Kidney glomerular epithelial cell (primary cell): ENCODE data around the gene NFIA.

Source experiments
- DNase-seq: peaks from one replicate; lab custom pipeline; 2025; lab: John Stamatoyannopoulos, UW

Gene NFIA

GRCh38 chr1:61247051-61247825, 164.9 kb downstream of the NFIA start:
- no peak for DNase-seq

DNA sequence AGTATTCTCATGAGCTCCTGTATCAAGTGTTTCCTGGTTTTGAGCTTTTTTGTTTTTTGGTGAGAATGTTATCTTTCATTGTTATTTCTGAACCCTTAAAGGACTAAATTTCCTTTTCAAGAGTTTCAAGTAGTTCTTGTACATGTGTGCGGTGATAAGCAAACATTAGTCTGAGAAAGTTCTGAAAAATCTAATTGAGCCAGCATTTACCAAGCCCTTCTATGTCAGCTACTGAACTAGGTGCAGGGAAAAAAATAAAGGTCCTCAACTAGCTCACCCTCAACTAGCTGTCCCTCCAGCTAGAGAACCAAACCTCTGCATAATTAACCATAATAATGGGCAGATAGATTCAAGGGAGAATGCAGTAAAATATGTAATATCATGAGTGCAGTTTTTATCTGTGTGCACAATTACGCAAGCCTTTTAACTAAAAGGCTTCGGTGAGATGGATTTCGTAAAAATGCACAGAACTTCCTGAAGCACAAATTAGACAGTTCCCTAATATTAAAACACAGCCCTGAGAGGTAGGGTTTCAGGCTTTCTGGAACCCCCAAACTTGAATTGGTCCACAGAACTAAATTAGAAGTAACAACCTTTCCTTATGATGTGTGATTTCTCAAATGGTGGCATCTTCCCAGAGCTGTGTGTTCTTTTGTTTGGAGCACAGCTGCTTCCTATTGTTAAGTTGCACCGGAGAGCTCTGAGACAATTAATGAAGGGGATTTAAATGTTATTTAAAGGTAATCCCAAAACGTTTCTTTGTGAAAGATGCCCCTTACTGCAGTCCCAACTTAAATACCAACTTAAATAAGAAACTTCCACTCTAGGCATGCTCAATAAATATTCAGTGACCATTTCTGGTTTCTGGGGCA, 165.8 kb downstream of the NFIA start:
- DNase-seq, result no peak

DNA sequence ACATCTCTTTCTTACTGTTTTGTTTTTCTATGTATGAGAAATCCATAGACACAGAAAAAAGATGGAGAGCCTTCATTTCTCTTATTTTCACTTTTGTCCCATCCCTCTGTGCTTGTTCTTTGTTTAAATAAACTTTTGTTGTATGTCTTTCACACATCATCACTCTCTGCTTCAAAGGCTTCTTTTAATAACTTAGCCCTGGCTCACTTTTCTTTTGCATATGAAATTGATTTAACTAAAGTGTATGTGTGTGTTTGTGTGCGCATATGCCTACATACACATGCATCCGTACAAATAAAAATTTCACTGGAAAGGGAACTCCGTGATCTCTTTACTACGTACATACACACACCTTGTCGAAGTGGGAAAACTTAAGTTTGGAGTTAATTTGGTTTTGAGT, 168.6 kb downstream of the NFIA start:
- DNase-seq, result no peak

DNA sequence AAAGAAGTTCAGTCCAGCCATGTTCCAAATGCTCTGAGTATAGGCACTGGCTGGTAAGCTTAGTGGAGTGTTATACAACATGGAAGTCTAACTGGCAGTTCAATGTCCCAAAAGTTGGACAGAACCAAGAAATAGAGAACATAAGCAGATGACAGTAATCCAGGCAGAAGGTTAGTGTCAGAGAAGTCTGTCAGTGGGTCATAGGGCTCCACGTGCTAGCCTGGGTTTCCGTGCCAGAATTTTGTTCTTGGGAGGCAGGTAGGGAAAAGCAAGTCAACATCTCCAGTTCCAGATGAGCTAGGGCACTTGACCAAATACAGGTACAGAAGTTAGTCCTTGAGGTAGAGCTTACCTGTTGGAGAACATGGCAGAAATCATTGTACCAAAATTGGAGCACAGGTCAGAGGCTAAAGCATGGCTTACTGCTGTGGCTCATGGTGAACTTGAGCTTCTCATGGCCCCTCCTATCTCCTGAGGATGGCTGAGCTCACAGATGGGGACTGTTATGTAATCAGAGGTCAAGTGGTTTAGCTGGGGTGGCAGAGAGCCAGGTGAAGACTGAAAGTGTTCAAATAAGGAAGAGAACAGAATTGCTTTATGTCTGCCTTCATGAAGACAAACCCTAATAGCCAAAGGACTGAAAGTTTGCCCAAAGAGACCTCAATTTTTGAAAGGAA, 170.8 kb downstream of the NFIA start:
- DNase-seq, result no peak

GRCh38 chr1:61253912-61254633, 171.7 kb downstream of the NFIA start:
- DNase-seq, result no peak

DNA sequence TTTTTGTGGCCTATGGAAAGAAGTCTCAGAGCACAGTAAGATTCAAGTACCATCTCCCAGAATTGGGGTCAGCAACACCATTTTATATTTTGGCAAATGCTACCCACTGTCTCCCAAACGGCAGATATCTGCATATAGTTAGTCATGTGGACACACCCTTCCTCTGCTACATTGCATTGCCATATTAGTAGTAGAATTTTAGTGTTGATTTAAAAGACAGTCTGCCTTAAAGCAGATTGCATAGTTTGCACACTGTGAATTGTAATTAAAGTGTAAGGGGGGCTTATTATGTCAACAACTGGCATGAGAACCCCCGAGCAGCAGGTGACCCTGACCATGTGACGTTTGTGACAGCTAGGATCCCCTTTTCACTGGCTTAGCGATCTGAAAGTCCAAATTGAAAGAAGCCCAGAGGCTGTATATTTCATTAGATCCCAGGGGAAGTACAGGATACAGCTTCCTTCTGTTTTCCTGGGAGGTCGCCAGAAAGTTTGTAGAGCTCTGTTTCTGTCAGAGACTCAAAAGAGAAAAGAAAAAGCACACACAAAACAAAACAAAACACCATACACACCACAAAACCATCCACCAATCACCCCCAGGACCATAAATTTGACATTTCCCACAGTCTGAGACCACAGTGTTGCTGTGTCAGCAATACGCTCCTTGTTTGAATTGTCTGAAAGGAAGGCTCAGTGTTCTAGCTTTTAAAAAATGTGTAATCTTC, 172.4 kb downstream of the NFIA start:
- DNase-seq, result no peak

- no peak for DNase-seq
Measured at GRCh38 chr1:61255358-61255703, 173.0 kb downstream of the NFIA start.

- no peak for DNase-seq
Measured at GRCh38 chr1:61259379-61260148, 177.2 kb downstream of the NFIA start.

GRCh38 chr1:61260171-61260570, 177.8 kb downstream of the NFIA start:
- no peak for DNase-seq

DNA sequence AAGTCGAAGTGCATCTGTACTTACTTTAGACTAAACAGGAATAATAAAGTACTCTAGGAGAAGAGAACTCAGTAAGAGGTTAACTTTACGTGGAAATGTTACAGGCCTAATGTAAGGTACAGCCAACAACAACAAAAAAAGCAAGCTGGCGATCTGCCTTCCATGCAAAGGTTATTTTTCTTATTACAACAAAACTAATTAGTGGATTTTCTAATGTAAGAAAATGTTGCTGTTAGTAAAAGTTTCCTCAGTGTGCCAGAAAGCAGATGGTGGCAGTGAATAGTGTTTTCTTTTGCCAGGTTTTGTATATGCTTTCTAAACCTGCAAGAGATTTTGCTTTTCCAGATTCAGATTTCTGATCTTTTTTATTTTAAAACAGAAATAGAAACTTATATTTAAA, 179.2 kb downstream of the NFIA start:
- DNase-seq, result no peak

DNA sequence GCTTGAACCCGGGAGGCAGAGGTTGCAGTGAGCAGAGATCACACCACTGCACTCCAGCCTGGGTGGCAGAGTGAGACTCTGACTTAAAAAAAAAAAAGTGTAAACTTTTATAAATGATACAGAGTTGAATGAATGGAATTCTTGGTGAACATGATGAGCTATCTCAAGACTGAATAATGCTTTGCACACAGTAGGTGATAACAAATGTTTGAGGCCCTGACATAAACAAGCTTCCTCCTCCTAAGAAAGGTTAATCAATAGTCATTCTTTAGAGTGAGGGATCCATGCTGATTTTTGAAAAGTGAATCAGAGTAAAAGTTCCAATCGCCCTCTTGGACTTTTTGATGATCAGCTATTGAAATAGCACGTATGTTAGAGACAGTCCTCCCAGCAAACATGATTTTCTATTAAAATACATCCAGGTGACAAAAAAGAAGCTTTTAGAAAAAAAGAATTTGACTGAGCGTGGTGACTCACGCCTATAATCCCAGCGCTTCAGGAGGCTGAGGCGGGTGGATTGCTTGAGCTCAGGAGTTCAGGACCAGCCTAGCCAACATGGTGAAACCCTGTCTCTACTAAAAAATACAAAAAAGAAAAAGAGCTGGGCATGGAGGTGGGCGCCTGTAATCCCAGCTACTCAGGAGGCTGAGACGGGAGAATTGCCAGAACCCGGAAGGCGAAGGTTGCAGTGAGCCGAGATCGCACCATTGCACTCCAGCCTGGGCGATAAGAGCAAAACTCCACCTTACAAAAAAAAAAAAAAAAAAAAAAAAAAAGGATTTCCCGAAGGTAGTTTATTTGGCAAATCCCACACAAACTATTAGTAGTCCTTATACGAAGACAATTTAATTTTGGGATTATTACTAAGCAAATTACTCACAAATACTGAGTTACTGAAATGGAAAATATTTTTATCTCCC, 181.8 kb downstream of the NFIA start:
- no peak for DNase-seq

- no peak for DNase-seq
Measured at GRCh38 chr1:61264825-61265242, 182.5 kb downstream of the NFIA start.

DNA sequence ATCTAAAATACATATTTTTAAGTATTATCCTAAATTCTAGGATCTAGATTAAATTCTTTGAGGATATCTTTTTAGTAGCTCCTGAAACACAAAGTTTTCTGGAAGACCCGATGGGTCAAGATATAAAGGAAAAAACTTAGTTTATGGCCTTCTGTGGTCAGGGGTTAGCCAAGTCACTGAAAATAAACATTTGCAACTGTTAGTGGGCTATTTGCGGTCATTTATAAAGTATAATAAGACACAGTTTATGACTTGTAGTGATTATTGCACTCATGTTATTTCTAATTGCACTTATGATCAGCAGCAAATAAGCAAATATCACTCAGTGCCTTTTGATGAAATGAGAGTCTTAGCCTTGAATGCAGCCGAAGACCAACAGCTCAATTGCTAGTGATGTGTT, 183.3 kb downstream of the NFIA start:
- DNase-seq, result no peak

- no peak for DNase-seq
Measured at GRCh38 chr1:61266738-61267137, 184.4 kb downstream of the NFIA start.

GRCh38 chr1:61268546-61269240, 186.3 kb downstream of the NFIA start:
- DNase-seq, result no peak

DNA sequence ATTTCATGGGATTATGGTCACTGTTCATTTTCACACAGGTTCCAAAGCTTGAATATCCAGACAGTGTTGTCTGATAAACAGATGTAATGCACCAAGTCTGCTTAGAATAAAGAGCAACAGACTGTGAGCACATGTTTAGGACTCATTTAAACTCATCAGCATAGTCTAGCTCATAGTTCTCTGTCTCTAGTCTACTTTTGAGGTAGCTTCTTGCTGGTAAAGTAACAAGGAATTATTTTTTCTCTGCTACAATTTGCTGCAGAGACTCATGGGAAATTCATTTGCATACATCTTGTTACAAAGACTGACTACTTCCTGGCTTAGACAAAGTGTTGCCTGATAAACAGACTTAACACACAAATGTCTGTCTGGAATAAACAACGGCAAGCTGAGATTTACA, 187.2 kb downstream of the NFIA start:
- no peak for DNase-seq

DNA sequence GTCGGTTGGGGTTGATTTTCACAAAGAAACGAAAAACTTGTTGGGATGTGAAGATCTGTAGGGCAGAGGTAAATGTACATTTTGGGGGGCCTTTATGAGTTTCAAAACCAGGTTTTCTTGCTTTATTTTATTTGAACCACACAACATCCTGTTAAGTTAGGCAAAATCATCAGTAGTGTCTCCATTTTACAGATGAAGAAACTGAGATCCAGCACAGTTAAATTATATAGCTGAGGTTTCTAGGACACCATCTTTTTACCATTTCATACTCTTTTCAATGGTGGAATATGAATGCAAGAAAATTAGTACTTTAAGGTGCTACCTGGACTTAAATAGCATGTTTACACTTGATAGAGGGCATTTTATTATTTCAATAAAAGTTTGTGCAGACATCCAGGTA, 187.7 kb downstream of the NFIA start:
- DNase-seq, result no peak

- DNase-seq, result no peak
Measured at GRCh38 chr1:61270761-61271411, 188.5 kb downstream of the NFIA start.

DNA sequence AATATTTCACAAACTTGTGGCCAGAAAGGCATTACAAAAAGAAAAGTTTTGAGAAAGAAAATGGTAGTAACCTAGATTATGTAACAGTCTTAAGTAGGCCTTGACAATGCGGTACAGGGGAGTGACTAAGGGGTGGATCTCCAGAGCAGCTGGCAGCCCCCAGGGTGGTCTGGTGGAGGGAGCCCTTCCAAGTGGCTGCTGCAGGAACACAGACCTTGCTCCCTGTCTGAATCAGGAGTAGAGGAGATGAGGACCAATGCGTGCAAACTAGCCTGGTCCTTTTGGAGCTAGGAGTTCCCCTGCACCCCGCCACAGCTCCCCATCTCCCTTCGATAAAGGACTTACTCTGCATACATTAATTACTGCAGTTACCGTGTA, 189.0 kb downstream of the NFIA start:
- DNase-seq, result no peak
